ACC112 (cell line): ENCODE results near the gene ZNF227.

Experiments
- H2AFZ ChIP-seq: fragments of 200-600 bp; sonication (generic); one replicate; pipeline ENCODE4 v1.6.0; 2017; ENCODE audit warnings: antibody characterized with exemption, low read length; ENCODE audit not compliant: unreplicated experiment
- H3K27ac ChIP-seq: fragments of 200-600 bp; sonication (generic); 2 replicates; pipeline ENCODE4 v1.5.1; 2014; ENCODE audit warnings: low read depth, mild to moderate bottlenecking, antibody characterized with exemption, low read length, moderate library complexity
- H3K27me3 ChIP-seq: fragments of 200-600 bp; sonication (generic); 2 replicates; pipeline ENCODE4 v1.6.1; 2014; ENCODE audit warnings: mild to moderate bottlenecking, antibody characterized with exemption, low read length, moderate library complexity, mixed read lengths; ENCODE audit not compliant: insufficient read depth
- H3K36me3 ChIP-seq: fragments of 200-600 bp; sonication (generic); 2 replicates; pipeline ENCODE4 v1.6.1; 2016; ENCODE audit warnings: mild to moderate bottlenecking, antibody characterized with exemption, low read length, moderate library complexity, mixed read lengths; ENCODE audit not compliant: insufficient read depth
- H3K4me1 ChIP-seq: fragments of 200-600 bp; sonication (generic); one replicate; pipeline ENCODE4 v1.6.1; 2016; ENCODE audit warnings: low read length, mixed read lengths; ENCODE audit not compliant: insufficient read depth, unreplicated experiment, control insufficient read depth
- H3K4me3 ChIP-seq: fragments of 200-600 bp; sonication (generic); 2 replicates; pipeline ENCODE4 v1.5.1; 2014; ENCODE audit warnings: mild to moderate bottlenecking, low read depth, low read length
- H3K79me2 ChIP-seq: fragments of 200-600 bp; sonication (generic); one replicate; pipeline ENCODE4 v1.6.0; 2016; ENCODE audit warnings: low read length; ENCODE audit not compliant: control insufficient read depth, unreplicated experiment, insufficient read depth

Gene ZNF227

DNA sequence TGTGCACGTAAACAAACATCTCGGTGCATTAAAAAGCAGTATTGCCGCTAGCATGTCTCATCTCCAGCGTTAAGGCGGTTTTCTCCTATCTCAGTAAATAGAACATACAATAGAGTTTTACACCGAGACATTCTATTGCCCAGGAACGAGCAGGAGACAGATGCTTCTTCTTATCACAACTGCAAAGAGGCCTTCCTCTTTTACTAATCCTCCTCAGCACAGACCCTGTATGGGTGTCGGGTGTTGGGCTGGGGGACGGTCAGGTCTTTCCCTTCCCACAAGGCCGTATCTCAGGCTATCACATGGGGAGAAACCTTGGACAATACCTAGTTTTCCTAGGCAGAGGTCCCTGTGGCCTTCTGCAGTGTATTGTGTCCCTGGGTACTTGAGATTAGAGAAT, 68.6 kb downstream of the ZNF227 start:
- Histone ChIP-seq H2AFZ (no peak overlapping the region), H3K79me2 (no peaks in the 10 kb centered on the region), H3K36me3 (no peaks in the 10 kb centered on the region), H3K4me3 (no peak overlapping the region), H3K27ac (no peak overlapping the region), H3K4me1 (no peaks in the 10 kb centered on the region), H3K27me3 (no peaks in the 10 kb centered on the region)

DNA sequence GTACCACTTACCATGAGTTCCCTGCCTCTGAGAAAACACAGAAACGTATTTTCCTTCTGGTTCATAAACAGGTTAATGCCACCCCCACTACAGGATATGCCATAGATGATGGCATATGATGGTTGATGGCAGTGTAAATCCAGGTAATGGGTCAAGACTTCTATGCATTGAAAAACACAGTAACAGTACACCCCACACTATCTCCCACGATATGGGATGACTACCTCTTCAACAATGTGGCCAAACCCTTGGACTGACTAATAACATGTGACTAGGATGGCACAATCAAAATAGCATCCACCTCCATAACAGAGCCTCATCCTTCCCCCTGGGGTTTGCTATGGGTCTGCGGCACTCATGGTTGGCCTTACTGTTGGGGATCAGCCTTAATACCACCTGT, 70.5 kb downstream of the ZNF227 start:
- no peak overlapping the region for H2AFZ ChIP-seq
- H3K27ac ChIP-seq, result no peak overlapping the region
- no peaks in the 10 kb centered on the region for H3K36me3 ChIP-seq
- H3K79me2 ChIP-seq, result no peaks in the 10 kb centered on the region
- no peaks in the 10 kb centered on the region for H3K4me1 ChIP-seq
- no peaks in the 10 kb centered on the region for H3K27me3 ChIP-seq
- no peak overlapping the region for H3K4me3 ChIP-seq

DNA sequence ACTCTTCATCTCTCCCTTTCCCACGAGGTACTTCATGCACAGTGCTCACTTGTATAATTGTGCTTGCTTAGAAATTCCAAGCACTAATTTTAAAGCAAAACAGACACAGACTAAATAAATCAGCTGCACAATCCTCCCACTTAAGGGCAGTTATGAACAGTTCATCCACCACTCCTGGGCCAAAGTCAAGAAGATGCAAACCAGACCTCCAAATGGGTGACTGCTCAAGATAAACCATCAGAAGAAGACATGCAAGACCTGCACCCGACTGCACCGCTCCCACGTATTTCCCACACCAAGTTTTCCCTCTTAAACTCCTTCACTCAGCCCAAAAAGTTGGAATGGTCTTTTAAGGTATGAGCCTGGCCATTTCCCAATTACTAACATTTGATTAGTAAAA, 72.6 kb downstream of the ZNF227 start:
- no peak overlapping the region for H3K27ac ChIP-seq
- H2AFZ ChIP-seq, result no peak overlapping the region
- H3K79me2 ChIP-seq, result no peaks in the 10 kb centered on the region
- H3K4me1 ChIP-seq, result no peaks in the 10 kb centered on the region
- H3K36me3 ChIP-seq, result peaks cover 8% of the 10 kb centered on the region; the same call in 1 of the 2 replicates
- no peaks in the 10 kb centered on the region for H3K27me3 ChIP-seq
- H3K4me3 ChIP-seq, result no peak overlapping the region
